ENCODE measurements around the gene KRT7. TPM values are rescaled to one million over a fixed set of nuclear protein-coding genes. Genes with fewer than 3 reads are reported as not detected.
A peak's percentile ranks its signal among the peaks of the same experiment; 100 is the strongest.

KRT7 gene
- total and polyA plus RNA-seq, 9 of the 15 experiments (the other 6 are each of a cell fraction or from before 2014, with no cell fraction given) = 1.4 TPM; not detected in 8

DNA sequence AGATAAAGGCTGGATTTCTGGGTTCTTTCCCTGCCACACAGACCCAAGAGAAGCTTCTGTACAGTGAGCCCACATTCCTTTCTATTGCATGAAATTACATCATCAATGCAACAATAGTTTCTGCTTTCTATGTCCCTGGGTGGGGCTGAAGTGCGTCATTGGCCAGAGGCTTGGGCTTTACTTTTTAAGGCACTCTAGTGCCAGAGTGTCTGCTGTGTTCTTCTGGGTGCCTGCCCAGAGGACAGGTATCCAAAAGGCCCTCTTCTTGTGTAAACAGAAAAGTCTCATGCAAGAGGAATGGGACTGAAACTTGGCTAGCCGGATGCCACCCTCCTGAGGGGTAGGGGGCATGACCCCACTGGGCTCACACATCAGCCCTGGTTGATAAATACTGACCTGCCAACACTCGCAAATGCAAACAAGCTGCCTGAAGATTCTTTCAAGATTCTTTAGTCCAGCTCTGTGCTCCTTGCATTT is 47.3 kb downstream of the KRT7 start (continued):
- TF ChIP-seq, protein P1, sequence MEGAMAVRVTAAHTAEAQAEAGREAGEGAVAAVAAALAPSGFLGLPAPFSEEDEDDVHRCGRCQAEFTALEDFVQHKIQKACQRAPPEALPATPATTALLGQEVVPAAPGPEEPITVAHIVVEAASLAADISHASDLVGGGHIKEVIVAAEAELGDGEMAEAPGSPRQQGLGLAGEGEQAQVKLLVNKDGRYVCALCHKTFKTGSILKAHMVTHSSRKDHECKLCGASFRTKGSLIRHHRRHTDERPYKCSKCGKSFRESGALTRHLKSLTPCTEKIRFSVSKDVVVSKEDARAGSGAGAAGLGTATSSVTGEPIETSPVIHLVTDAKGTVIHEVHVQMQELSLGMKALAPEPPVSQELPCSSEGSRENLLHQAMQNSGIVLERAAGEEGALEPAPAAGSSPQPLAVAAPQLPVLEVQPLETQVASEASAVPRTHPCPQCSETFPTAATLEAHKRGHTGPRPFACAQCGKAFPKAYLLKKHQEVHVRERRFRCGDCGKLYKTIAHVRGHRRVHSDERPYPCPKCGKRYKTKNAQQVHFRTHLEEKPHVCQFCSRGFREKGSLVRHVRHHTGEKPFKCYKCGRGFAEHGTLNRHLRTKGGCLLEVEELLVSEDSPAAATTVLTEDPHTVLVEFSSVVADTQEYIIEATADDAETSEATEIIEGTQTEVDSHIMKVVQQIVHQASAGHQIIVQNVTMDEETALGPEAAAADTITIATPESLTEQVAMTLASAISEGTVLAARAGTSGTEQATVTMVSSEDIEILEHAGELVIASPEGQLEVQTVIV (CRISPR knock-in tag; IDR thresholded peaks at IDR 0.05; ENCODE audit: borderline replicate concordance) = no peak
- TF ChIP-seq MYBL2 (IDR thresholded peaks at IDR 0.05; ENCODE audit: low read depth) (no peak), MYBL2 (CRISPR knock-in tag; IDR thresholded peaks at IDR 0.05; ENCODE audit: borderline replicate concordance) (no peak), PHF20 (IDR thresholded peaks at IDR 0.05; ENCODE audit: partially characterized antibody) (no peak), MCM3 (IDR thresholded peaks at IDR 0.05) (no peak), FOSL1 (tag; conservative IDR thresholded peaks at IDR 0.05) (peak; percentile 48), ZNF23 (CRISPR knock-in tag; IDR thresholded peaks at IDR 0.05) (no peak), ETV5 (CRISPR knock-in tag; IDR thresholded peaks at IDR 0.05; ENCODE audit: low read depth) (no peak), SETDB1 (IDR thresholded peaks at IDR 0.05; ENCODE audit: low read length) (no peak), DDX20 (tag; IDR thresholded peaks at IDR 0.05; ENCODE audit: low read depth) (no peak), ZNF175 (CRISPR knock-in tag; IDR thresholded peaks at IDR 0.05; ENCODE audit: low read depth) (peak; percentile 70), NFIC (IDR thresholded peaks at IDR 0.05) (no peak), DIDO1 (tag; IDR thresholded peaks at IDR 0.05; ENCODE audit: low read depth) (no peak), POLR2A (conservative IDR thresholded peaks at IDR 0.05) (no peak), SREBF2 (CRISPR knock-in tag; IDR thresholded peaks at IDR 0.05) (no peak), ZNF449 (CRISPR knock-in tag; IDR thresholded peaks at IDR 0.05) (no peak), FOXO4 (CRISPR knock-in tag; IDR thresholded peaks at IDR 0.05) (no peak), POLR2H (tag; IDR thresholded peaks at IDR 0.05; ENCODE audit: low read depth) (peak; percentile 77), MEF2A (IDR thresholded peaks at IDR 0.05; ENCODE audit: control insufficient read depth, low read depth, low read length) (no peak), BDP1 (IDR thresholded peaks at IDR 0.05; ENCODE audit: insufficient read depth, insufficient read length) (no peak), ESRRA (IDR thresholded peaks at IDR 0.05; ENCODE audit: borderline replicate concordance, low read depth) (no peak)
- TF ChIP-seq, protein P2, sequence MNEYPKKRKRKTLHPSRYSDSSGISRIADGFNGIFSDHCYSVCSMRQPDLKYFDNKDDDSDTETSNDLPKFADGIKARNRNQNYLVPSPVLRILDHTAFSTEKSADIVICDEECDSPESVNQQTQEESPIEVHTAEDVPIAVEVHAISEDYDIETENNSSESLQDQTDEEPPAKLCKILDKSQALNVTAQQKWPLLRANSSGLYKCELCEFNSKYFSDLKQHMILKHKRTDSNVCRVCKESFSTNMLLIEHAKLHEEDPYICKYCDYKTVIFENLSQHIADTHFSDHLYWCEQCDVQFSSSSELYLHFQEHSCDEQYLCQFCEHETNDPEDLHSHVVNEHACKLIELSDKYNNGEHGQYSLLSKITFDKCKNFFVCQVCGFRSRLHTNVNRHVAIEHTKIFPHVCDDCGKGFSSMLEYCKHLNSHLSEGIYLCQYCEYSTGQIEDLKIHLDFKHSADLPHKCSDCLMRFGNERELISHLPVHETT (CRISPR knock-in tag; conservative IDR thresholded peaks at IDR 0.05 in 1 of 2, IDR thresholded peaks at IDR 0.05 in 1 of 2) = no peak
- TF ChIP-seq, protein P3, sequence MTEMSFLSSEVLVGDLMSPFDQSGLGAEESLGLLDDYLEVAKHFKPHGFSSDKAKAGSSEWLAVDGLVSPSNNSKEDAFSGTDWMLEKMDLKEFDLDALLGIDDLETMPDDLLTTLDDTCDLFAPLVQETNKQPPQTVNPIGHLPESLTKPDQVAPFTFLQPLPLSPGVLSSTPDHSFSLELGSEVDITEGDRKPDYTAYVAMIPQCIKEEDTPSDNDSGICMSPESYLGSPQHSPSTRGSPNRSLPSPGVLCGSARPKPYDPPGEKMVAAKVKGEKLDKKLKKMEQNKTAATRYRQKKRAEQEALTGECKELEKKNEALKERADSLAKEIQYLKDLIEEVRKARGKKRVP (CRISPR knock-in tag; IDR thresholded peaks at IDR 0.05) = peak; percentile 97

All from K562 (cell line).